Measurements from ENCODE around the gene SUPT20H. TPM values are rescaled to one million over a fixed set of nuclear protein-coding genes. Genes with fewer than 3 reads are reported as not detected.

SUPT20H gene
- total and polyA plus RNA-seq, 2 donors (not counting 1 experiment from before 2014, with no cell fraction given) = 56.5 to 57.5 TPM

DNA sequence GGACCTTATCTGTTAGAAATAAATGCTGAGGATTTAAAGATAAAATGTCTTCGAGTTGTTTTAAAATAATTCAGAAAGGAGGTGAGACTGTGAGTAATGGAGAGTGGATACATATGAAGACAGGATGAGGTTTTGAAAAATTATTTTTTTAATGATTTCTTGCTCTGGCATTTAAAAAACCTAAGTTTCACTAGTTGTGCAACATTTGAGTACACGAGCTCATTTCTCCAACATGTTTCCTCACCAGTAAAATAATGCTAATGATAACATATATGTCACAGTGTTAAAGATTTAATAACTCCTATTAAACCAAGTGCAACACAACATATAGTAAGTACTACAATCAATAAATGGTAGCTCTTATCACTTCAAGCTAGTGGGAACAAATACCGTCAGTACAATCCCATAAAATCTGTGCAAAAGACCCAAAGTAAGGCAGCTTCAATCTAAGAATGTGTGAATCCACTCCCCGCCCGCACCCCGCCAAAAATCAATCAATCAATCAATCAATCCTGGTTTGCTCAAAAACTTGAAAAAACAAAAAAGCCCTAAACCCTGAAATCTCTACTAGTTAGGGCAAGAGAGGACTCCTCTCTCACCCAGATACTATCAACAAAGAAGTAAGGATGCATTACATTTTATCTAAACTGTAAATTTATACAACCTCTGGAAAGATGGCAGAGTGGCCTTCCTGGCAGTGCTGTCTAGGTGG, 61.6 kb downstream of the SUPT20H start:
- H3K79me2 ChIP-seq (ENCODE audit: control insufficient read depth, insufficient read depth, low read length) = peaks cover 53% of the 10 kb centered on the region
- peak overlapping the region; percentile 67 to 95 (median 86) for H3K4me3 ChIP-seq (replicated peaks in 1 of 4; ENCODE audit: control extremely low read depth in 1 of 4, insufficient read depth in 1 of 4, low read depth in 3 of 4, low read length in 4 of 4)
- TF ChIP-seq EZH2 (IDR thresholded peaks at IDR 0.05; ENCODE audit: low read length, missing control alignments) = no peak
- TF ChIP-seq, protein P1, sequence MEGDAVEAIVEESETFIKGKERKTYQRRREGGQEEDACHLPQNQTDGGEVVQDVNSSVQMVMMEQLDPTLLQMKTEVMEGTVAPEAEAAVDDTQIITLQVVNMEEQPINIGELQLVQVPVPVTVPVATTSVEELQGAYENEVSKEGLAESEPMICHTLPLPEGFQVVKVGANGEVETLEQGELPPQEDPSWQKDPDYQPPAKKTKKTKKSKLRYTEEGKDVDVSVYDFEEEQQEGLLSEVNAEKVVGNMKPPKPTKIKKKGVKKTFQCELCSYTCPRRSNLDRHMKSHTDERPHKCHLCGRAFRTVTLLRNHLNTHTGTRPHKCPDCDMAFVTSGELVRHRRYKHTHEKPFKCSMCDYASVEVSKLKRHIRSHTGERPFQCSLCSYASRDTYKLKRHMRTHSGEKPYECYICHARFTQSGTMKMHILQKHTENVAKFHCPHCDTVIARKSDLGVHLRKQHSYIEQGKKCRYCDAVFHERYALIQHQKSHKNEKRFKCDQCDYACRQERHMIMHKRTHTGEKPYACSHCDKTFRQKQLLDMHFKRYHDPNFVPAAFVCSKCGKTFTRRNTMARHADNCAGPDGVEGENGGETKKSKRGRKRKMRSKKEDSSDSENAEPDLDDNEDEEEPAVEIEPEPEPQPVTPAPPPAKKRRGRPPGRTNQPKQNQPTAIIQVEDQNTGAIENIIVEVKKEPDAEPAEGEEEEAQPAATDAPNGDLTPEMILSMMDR (conservative IDR thresholded peaks at IDR 0.05 in 1 of 2, IDR thresholded peaks at IDR 0.05 in 1 of 2; ENCODE audit: low read depth in 1 of 2, low read length in 2 of 2) = no peak
- H4K20me1 ChIP-seq (ENCODE audit: control insufficient read depth, extremely low read depth, insufficient read depth, low read length) = no peaks in the 10 kb centered on the region
- H3K4me2 ChIP-seq (ENCODE audit: extremely low read depth, insufficient read depth, low read length) = peak overlapping the region; percentile 99
- H3K9ac ChIP-seq (ENCODE audit: insufficient read depth, low read length) = peak overlapping the region; percentile 90
- no peaks in the 10 kb centered on the region for H3K27me3 ChIP-seq (ENCODE audit: control insufficient read depth, insufficient read depth, low read length)
- no peak overlapping the region for H2AFZ ChIP-seq (ENCODE audit: low read length)
- H3K4me1 ChIP-seq (ENCODE audit: control insufficient read depth, extremely low read depth, insufficient read depth, low read length) = no peaks in the 10 kb centered on the region
- DNase-seq (ENCODE audit: low read depth in 2 of 2) = peak in 1 of 2 donors; percentile 11
- no peaks in the 10 kb centered on the region for H3K9me3 ChIP-seq (ENCODE audit: control insufficient read depth, insufficient read depth, low read depth, low read length)
- peaks cover 5% of the 10 kb centered on the region for H3K36me3 ChIP-seq (ENCODE audit: control insufficient read depth, insufficient read depth, low read length)
- peak overlapping the region; percentile 84 for H3K27ac ChIP-seq (ENCODE audit: insufficient read depth, low read length)

GRCh38 chr13:36992362-36992761, 67.1 kb downstream of the SUPT20H start:
- Histone ChIP-seq H3K4me2 (ENCODE audit: extremely low read depth, insufficient read depth, low read length) (no peak overlapping the region), H3K36me3 (ENCODE audit: control insufficient read depth, insufficient read depth, low read length) (peaks cover 14% of the 10 kb centered on the region), H3K79me2 (ENCODE audit: control insufficient read depth, insufficient read depth, low read length) (peaks cover 26% of the 10 kb centered on the region), H3K9me3 (ENCODE audit: control insufficient read depth, insufficient read depth, low read depth, low read length) (no peaks in the 10 kb centered on the region), H2AFZ (ENCODE audit: low read length) (no peak overlapping the region), H3K9ac (ENCODE audit: insufficient read depth, low read length) (no peak overlapping the region), H3K27ac (ENCODE audit: insufficient read depth, low read length) (no peak overlapping the region), H3K4me3 (replicated peaks in 1 of 4; ENCODE audit: control extremely low read depth in 1 of 4, insufficient read depth in 1 of 4, low read depth in 3 of 4, low read length in 4 of 4) (no peak overlapping the region), H3K27me3 (ENCODE audit: control insufficient read depth, insufficient read depth, low read length) (no peaks in the 10 kb centered on the region), H3K4me1 (ENCODE audit: control insufficient read depth, extremely low read depth, insufficient read depth, low read length) (no peaks in the 10 kb centered on the region), H4K20me1 (ENCODE audit: control insufficient read depth, extremely low read depth, insufficient read depth, low read length) (no peaks in the 10 kb centered on the region)
- DNase-seq (ENCODE audit: low read depth in 2 of 2) = no peak
- TF ChIP-seq EZH2 (IDR thresholded peaks at IDR 0.05; ENCODE audit: low read length, missing control alignments) = no peak
- TF ChIP-seq, protein P1 (conservative IDR thresholded peaks at IDR 0.05 in 1 of 2, IDR thresholded peaks at IDR 0.05 in 1 of 2; ENCODE audit: low read depth in 1 of 2, low read length in 2 of 2) = no peak

- no peaks in the 10 kb centered on the region for H4K20me1 ChIP-seq (ENCODE audit: control insufficient read depth, extremely low read depth, insufficient read depth, low read length)
- H3K4me1 ChIP-seq (ENCODE audit: control insufficient read depth, extremely low read depth, insufficient read depth, low read length) = no peaks in the 10 kb centered on the region
- H3K4me2 ChIP-seq (ENCODE audit: extremely low read depth, insufficient read depth, low read length) = no peak overlapping the region
- peaks cover 3% of the 10 kb centered on the region for H3K36me3 ChIP-seq (ENCODE audit: control insufficient read depth, insufficient read depth, low read length)
- H3K27me3 ChIP-seq (ENCODE audit: control insufficient read depth, insufficient read depth, low read length) = no peaks in the 10 kb centered on the region
- no peak overlapping the region for H3K27ac ChIP-seq (ENCODE audit: insufficient read depth, low read length)
- no peaks in the 10 kb centered on the region for H3K9me3 ChIP-seq (ENCODE audit: control insufficient read depth, insufficient read depth, low read depth, low read length)
- no peak overlapping the region for H2AFZ ChIP-seq (ENCODE audit: low read length)
- TF ChIP-seq EZH2 (IDR thresholded peaks at IDR 0.05; ENCODE audit: low read length, missing control alignments) = no peak
- TF ChIP-seq, protein P1 (conservative IDR thresholded peaks at IDR 0.05 in 1 of 2, IDR thresholded peaks at IDR 0.05 in 1 of 2; ENCODE audit: low read depth in 1 of 2, low read length in 2 of 2) = no peak
- H3K9ac ChIP-seq (ENCODE audit: insufficient read depth, low read length) = no peak overlapping the region
- H3K79me2 ChIP-seq (ENCODE audit: control insufficient read depth, insufficient read depth, low read length) = no peaks in the 10 kb centered on the region
- no peak overlapping the region for H3K4me3 ChIP-seq (replicated peaks in 1 of 4; ENCODE audit: control extremely low read depth in 1 of 4, insufficient read depth in 1 of 4, low read depth in 3 of 4, low read length in 4 of 4)
- DNase-seq (ENCODE audit: low read depth in 2 of 2) = no peak
Measured at GRCh38 chr13:36986462-36987240, 72.8 kb downstream of the SUPT20H start.

All from fibroblast of lung (primary cell).